ENCODE data around the gene FAM162A. TPM values are rescaled to one million over a fixed set of nuclear protein-coding genes. Genes with fewer than 3 reads are reported as not detected.

The FAM162A gene, protein sequence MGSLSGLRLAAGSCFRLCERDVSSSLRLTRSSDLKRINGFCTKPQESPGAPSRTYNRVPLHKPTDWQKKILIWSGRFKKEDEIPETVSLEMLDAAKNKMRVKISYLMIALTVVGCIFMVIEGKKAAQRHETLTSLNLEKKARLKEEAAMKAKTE
- 32.2 to 44.2 TPM (median 33.9 TPM) in 5 replicates for total RNA-seq (2022; extraction: Qiagen RNA extraction; ENCODE audit: low read depth)

DNA sequence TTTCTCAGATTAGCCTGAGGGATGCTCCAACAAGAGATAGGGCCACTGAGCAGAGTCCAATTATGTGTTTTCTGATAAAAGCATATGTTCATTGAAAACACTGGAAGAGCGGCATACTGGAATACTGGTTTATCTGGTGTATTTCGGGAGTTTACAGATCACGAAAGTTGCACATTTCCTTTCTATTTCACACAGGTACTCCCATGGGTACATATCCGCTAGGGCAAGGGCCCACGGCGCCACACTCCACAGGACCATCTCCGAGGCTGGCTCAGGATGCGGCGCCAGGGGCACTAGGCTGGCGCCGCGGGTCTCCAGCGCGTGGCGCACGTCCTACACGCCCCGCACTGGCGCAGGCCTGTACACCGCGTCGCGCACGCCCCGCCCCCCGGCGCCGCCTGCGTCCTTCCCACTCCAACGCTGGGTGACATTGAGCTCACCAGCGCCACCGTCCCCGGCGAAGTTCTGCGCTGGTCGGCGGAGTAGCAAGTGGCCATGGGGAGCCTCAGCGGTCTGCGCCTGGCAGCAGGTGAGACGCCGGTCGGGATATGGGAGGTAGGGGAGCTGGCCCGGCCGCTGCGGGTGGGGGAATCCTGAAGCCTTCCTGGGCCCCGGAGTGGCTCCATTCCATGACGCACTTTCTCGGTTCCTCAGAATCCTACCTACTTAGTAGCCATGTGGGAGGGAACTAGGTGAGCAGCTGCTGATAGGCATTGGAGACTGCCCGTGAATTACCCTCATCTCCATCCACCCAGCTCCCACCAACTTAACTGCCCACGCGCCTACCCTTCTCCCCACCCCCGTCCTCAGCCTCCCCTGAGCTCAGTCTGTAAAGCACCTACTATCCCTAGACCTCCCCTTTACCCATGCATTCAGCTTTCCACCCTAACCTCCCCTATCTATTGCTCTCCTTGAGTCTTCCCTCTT, at the start of gene FAM162A:
Gene FAM162A (plus strand): TSS at position 412 of the 927 bp plus-strand sequence. CDS start 84 bp downstream, at position 496.

DNA sequence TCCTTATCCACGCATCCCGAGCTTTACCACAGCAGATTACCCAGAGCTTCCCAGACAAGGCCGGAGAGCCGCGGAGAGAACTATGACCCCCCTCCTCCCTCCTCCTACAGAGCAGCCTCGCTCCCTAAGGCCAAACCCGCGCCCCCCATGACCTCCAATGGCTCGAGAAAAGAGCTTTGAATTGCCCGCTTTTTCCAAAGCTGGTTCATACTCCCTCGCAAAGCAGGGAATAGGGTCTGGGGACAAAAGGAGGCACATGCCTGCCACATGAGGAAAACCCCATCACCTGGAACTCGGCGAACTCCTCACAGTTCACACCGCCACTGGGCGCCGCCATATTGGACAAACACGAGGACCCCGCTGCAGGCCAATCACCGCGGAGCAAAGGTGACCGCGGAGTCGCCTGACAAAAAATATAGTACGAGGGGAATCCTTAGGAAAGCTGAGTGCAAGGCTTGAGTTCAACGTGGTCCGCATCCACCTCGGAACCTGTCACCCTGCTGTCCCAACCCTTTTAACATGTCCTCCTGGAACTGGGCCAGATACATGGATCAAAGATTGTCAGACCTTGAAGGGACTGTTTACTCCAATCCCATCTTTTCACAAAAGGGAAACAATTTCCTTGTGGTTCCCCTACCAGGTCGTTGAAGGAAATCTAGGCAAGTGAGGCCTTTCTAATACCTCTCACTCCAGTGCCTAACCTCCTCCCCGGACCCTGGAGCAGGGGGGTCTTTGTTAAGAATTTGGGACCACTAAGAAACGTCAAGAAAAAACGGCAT, 905 bp upstream of the FAM162A start, which contains the start of gene MIX23:
Gene MIX23 (minus strand): TSS at position 344 of the 779 bp plus-strand sequence. CDS start 7 bp downstream, at position 337.

DNA sequence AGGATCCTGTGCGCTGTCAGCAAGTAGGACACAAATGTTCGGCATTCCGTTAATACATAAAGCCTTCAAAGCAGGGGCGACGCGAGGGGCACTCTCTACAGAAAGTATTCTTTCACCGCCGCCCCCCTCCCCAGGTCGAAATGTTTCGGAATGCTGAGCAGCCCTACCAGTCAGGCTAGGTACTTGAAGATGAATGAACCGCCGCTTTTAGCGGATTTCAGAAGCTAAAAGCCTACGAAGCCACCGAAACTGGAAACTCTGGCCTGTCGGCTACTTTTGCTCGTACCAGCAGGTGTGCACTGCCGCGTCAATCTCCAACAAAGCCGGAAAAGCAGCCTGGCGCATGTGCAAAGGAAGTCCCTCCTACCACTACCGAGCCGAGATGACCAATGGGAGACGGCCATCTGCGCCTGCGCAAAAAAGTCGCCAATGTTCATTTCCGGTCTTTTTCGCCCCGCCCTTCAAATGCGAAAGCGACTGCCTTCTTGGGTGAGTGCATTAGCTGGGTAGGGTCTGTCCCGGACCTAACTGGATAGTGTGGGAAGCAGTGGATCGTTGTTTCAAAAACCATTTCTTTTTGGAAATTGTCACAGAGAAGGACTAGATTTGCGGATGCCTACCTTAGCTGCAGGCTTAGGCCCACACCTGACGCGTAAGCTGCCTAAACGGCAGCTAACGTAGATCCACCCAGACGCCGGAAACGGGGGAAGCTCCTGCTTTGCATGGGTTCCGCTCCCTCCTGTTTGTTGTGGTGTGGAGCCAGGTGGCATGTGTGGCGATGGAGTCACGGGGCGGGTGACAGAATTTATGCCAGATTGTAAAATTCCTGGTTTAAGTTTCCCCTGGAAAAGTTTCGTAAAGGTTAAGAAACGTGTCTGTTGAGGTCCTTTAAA, 32.0 kb downstream of the FAM162A start, which contains the start of gene WDR5B:
Gene WDR5B (minus strand): TSS at position 301 of the 893 bp plus-strand sequence. CDS start 534 bp downstream, outside the sequence.

Other genes with a start within 250 kb of the FAM162A start
- gene CASR, start 200.5 kb upstream of the FAM162A start, total RNA-seq (2022; extraction: Qiagen RNA extraction; ENCODE audit: low read depth), result not detected in 5 replicates
- gene CSTA, start 58.9 kb upstream of the FAM162A start, total RNA-seq (2022; extraction: Qiagen RNA extraction; ENCODE audit: low read depth), result 0.71 to 1.5 TPM (median 0.88 TPM) in 5 replicates
- 46.5 to 103 TPM (median 49.9 TPM) in 5 replicates for gene MIX23, start 951 bp upstream of the FAM162A start, total RNA-seq (2022; extraction: Qiagen RNA extraction; ENCODE audit: low read depth)
- gene WDR5B, start 31.9 kb downstream of the FAM162A start, total RNA-seq (2022; extraction: Qiagen RNA extraction; ENCODE audit: low read depth), result 2.2 to 3.9 TPM (median 3.6 TPM) in 5 replicates
- 58.1 to 72.8 TPM (median 68.1 TPM) in 5 replicates for gene KPNA1, start 130.8 kb downstream of the FAM162A start, total RNA-seq (2022; extraction: Qiagen RNA extraction; ENCODE audit: low read depth)
- gene PARP9, start 180.1 kb downstream of the FAM162A start, total RNA-seq (2022; extraction: Qiagen RNA extraction; ENCODE audit: low read depth), result 4.7 to 6.5 TPM (median 5.7 TPM) in 5 replicates
- gene DTX3L, start 180.2 kb downstream of the FAM162A start, total RNA-seq (2022; extraction: Qiagen RNA extraction; ENCODE audit: low read depth), result 6.9 to 10.1 TPM (median 8.8 TPM) in 5 replicates
- gene PARP15, start 193.5 kb downstream of the FAM162A start, total RNA-seq (2022; extraction: Qiagen RNA extraction; ENCODE audit: low read depth), result not detected in 5 replicates